Measurements from ENCODE around the gene CYB561A3. TPM values are rescaled to one million over a fixed set of nuclear protein-coding genes. Genes with fewer than 3 reads are reported as not detected.

The CYB561A3 gene
- total RNA-seq, 1 donor from 2014 or later = 12.1 TPM

DNA sequence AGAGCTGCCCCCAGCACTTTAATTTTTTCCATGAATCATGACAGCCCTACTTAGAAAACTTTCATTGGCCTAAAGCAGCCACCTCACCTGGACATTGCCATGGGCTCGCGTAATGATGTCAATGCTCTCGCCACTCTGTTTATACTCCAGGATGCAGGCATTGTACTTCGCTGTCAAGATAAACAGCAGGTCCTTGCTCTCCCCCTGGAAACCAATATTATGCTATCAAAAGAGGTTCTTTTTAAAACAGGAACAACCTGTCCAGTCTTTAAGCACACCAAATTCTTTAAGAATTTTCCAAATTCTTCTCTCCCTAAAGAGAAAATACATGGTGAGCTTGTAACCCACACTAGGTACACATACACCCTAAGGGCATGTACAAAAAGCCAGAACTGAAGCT is 31.8 kb downstream of the CYB561A3 start:
- Histone ChIP-seq H3K27me3 (no peaks in the 10 kb centered on the region), H3K79me2 (ENCODE audit: low read depth) (peaks cover 82% of the 10 kb centered on the region), H4K20me1 (ENCODE audit: low read depth) (peaks cover 49% of the 10 kb centered on the region), H3K9me3 (ENCODE audit: low read depth) (no peaks in the 10 kb centered on the region), H3K4me1 (peaks cover 11% of the 10 kb centered on the region), H3K4me3 (no peak overlapping the region), H3K36me3 (peaks cover 7% of the 10 kb centered on the region), H3K9ac (no peak overlapping the region), H3K4me2 (no peak overlapping the region), H3F3A (ENCODE audit: low read depth) (peaks cover 16% of the 10 kb centered on the region), H2AFZ (replicated peaks) (no peak overlapping the region), H3K27ac (no peak overlapping the region)
- H3K9me3 Mint-ChIP-seq = no peaks in the 10 kb centered on the region
- peaks cover 3% of the 10 kb centered on the region for H3K27me3 Mint-ChIP-seq (ENCODE audit: insufficient read depth, low read depth)
- no peak for DNase-seq (ENCODE audit: low spot score)
- no peak overlapping the region for H3K27ac Mint-ChIP-seq
- peaks cover 22% of the 10 kb centered on the region for H3K36me3 Mint-ChIP-seq
- peaks cover 29% of the 10 kb centered on the region for H3K4me1 Mint-ChIP-seq
- no peak overlapping the region for H3K4me3 Mint-ChIP-seq
- TF ChIP-seq, protein P1, sequence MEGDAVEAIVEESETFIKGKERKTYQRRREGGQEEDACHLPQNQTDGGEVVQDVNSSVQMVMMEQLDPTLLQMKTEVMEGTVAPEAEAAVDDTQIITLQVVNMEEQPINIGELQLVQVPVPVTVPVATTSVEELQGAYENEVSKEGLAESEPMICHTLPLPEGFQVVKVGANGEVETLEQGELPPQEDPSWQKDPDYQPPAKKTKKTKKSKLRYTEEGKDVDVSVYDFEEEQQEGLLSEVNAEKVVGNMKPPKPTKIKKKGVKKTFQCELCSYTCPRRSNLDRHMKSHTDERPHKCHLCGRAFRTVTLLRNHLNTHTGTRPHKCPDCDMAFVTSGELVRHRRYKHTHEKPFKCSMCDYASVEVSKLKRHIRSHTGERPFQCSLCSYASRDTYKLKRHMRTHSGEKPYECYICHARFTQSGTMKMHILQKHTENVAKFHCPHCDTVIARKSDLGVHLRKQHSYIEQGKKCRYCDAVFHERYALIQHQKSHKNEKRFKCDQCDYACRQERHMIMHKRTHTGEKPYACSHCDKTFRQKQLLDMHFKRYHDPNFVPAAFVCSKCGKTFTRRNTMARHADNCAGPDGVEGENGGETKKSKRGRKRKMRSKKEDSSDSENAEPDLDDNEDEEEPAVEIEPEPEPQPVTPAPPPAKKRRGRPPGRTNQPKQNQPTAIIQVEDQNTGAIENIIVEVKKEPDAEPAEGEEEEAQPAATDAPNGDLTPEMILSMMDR (IDR thresholded peaks at IDR 0.05) = no peak
- TF ChIP-seq EZH2 (IDR thresholded peaks at IDR 0.05) (no peak), EZH2phosphoT487 (IDR thresholded peaks at IDR 0.05) (no peak)

DNA sequence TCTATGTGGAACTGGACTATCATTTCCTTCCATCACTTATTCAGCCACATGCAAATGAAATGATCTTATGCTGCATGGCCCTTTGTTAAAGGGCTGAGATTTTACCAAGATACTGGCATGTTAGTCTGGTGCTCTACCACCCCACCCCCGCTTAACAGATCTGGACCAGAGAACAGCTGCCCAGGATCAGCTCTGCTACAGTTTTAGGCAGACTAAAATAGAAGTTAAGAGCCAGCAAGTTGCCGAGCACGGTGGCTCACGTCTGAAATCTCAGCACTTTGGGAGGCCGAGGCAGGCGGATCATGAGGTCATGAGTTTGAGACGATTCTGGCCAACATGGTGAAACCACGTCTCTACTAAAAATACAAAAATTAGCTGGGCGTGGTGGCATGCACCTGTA is 33.3 kb downstream of the CYB561A3 start:
- Histone ChIP-seq H3K27ac (no peak overlapping the region), H3K4me3 (no peak overlapping the region), H3K36me3 (peaks cover 17% of the 10 kb centered on the region), H2AFZ (replicated peaks) (no peak overlapping the region), H3K9ac (peak overlapping the region; percentile 17), H4K20me1 (ENCODE audit: low read depth) (peaks cover 49% of the 10 kb centered on the region), H3K4me1 (peaks cover 7% of the 10 kb centered on the region), H3K27me3 (no peaks in the 10 kb centered on the region), H3K9me3 (ENCODE audit: low read depth) (no peaks in the 10 kb centered on the region), H3K4me2 (no peak overlapping the region), H3F3A (ENCODE audit: low read depth) (peaks cover 2% of the 10 kb centered on the region), H3K79me2 (ENCODE audit: low read depth) (peaks cover 72% of the 10 kb centered on the region)
- H3K27me3 Mint-ChIP-seq (ENCODE audit: insufficient read depth, low read depth) = peaks cover 3% of the 10 kb centered on the region
- TF ChIP-seq, protein P1 (IDR thresholded peaks at IDR 0.05) = no peak
- TF ChIP-seq EZH2 (IDR thresholded peaks at IDR 0.05) (no peak), EZH2phosphoT487 (IDR thresholded peaks at IDR 0.05) (no peak)
- DNase-seq (ENCODE audit: low spot score) = no peak
- no peak overlapping the region for H3K4me3 Mint-ChIP-seq
- H3K36me3 Mint-ChIP-seq = peaks cover 28% of the 10 kb centered on the region
- no peak overlapping the region for H3K27ac Mint-ChIP-seq
- H3K9me3 Mint-ChIP-seq = no peaks in the 10 kb centered on the region
- peaks cover 19% of the 10 kb centered on the region for H3K4me1 Mint-ChIP-seq

DNA sequence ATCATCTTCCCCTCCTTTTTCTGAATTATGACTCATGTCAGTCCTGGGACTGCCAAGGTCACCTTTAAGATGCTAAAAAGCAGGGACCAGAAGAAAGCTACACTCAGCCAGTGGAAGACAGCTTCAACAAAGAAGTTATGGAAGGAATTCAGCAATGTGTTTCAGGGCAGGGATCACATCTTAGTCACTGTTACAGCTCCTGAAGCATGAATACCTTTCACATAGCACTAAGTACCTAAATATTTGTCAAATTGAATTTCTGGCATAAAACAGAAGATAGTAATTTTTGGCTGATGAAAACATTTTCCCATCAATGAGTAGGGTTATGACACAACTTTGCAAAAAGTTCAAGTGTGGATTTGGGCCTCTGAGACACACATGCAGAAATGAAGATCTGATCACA is 34.0 kb downstream of the CYB561A3 start:
- Mint-ChIP-seq H3K4me1 (peaks cover 19% of the 10 kb centered on the region), H3K36me3 (peaks cover 32% of the 10 kb centered on the region), H3K9me3 (no peaks in the 10 kb centered on the region), H3K27me3 (ENCODE audit: insufficient read depth, low read depth) (peaks cover 3% of the 10 kb centered on the region), H3K4me3 (no peak overlapping the region), H3K27ac (no peak overlapping the region)
- TF ChIP-seq EZH2phosphoT487 (IDR thresholded peaks at IDR 0.05) (no peak), EZH2 (IDR thresholded peaks at IDR 0.05) (no peak)
- TF ChIP-seq, protein P1 (IDR thresholded peaks at IDR 0.05) = no peak
- Histone ChIP-seq H3K36me3 (peaks cover 22% of the 10 kb centered on the region), H3K9ac (no peak overlapping the region), H3K27me3 (no peaks in the 10 kb centered on the region), H3K27ac (no peak overlapping the region), H3K9me3 (ENCODE audit: low read depth) (no peaks in the 10 kb centered on the region), H3K4me3 (no peak overlapping the region), H3K4me2 (no peak overlapping the region), H2AFZ (replicated peaks) (no peak overlapping the region), H4K20me1 (ENCODE audit: low read depth) (peaks cover 49% of the 10 kb centered on the region), H3K79me2 (ENCODE audit: low read depth) (peaks cover 69% of the 10 kb centered on the region), H3K4me1 (peaks cover 7% of the 10 kb centered on the region), H3F3A (ENCODE audit: low read depth) (no peaks in the 10 kb centered on the region)
- no peak for DNase-seq (ENCODE audit: low spot score)
